Measurements from ENCODE around the gene VKORC1L1.
"Not testable (repeated sequence)": the region's sequence is repeated elsewhere in the genome, so short reads cannot be mapped to it uniquely, and the experiment has no call there.

The VKORC1L1 gene

GRCh38 chr7:65979583-65980477 lies 107.0 kb downstream of the VKORC1L1 start:
- H3K27ac ChIP-seq: no peak overlapping the region; the same call in 1 of the 2 replicates
- TF ChIP-seq CTCF (conservative IDR thresholded peaks at IDR 0.05): no peak

GRCh38 chr7:65980478-65981250 lies 107.8 kb downstream of the VKORC1L1 start:
- no peak for TF ChIP-seq CTCF (conservative IDR thresholded peaks at IDR 0.05)
- peak overlapping the region; percentile 88; the same call in 1 of the 2 replicates for H3K27ac ChIP-seq

- peak within 1 kb of the TSS; percentile 88 for H3K27ac ChIP-seq
- no peak for TF ChIP-seq CTCF (conservative IDR thresholded peaks at IDR 0.05)
Measured at GRCh38 chr7:65981965-65982792, 109.3 kb downstream of the VKORC1L1 start, which contains the start of gene GUSB. TSS of gene GUSB (minus strand) at chr7:65982213. CDS start at chr7:65982183, 30 bp downstream.

- no peak overlapping the region; the same call in 1 of the 2 replicates for H3K27ac ChIP-seq
- no peak for TF ChIP-seq CTCF (conservative IDR thresholded peaks at IDR 0.05)
Measured at GRCh38 chr7:65983965-65984658, 111.2 kb downstream of the VKORC1L1 start.

- no peak overlapping the region for H3K27ac ChIP-seq
- no peak for TF ChIP-seq CTCF (conservative IDR thresholded peaks at IDR 0.05)
Measured at GRCh38 chr7:65988084-65988483, 115.2 kb downstream of the VKORC1L1 start.

GRCh38 chr7:65988503-65988902 lies 115.6 kb downstream of the VKORC1L1 start:
- not testable (repeated sequence) for H3K27ac ChIP-seq

- no peak overlapping the region for H3K27ac ChIP-seq
- no peak for TF ChIP-seq CTCF (conservative IDR thresholded peaks at IDR 0.05)
Measured at GRCh38 chr7:65989694-65990080, 116.8 kb downstream of the VKORC1L1 start.

- not testable (repeated sequence) for H3K27ac ChIP-seq
Measured at GRCh38 chr7:65991829-65992228, 119.0 kb downstream of the VKORC1L1 start.
